HUDEP-2 (cell line): ENCODE data around the gene TSPAN19.
"Not testable (repeated sequence)": the region's sequence is repeated elsewhere in the genome, so short reads cannot be mapped to it uniquely, and the experiment has no call there.

Experiments used
- DNase-seq, 76 experiments: peaks; one replicate each; lab custom pipeline; 2025; ENCODE audit not compliant: unreplicated experiment in 76 of 76; lab: John Stamatoyannopoulos, UW

TSPAN19 gene

GRCh38 chr12:85036234-85036707 is at the start of gene TSPAN19, which contains the start of gene LRRIQ1:
Gene TSPAN19, minus strand, starts transcription at chr12:85036277. Its CDS starts 6,331 bp downstream, at chr12:85029946.
Gene LRRIQ1, plus strand, starts transcription at chr12:85036351. Its CDS starts 1,826 bp downstream, at chr12:85038177.
- DNase-seq: peak in 13 of 76 experiments; percentile 0 to 36 (median 11)

- DNase-seq: no peak
Observed at GRCh38 chr12:85085066-85085465, 49.0 kb upstream of the TSPAN19 start.

- DNase-seq: peak in 12 of 76 experiments; percentile 0 to 29 (median 4)
Observed at GRCh38 chr12:85076688-85077430, 40.8 kb upstream of the TSPAN19 start.

- no peak for DNase-seq
Observed at GRCh38 chr12:85072826-85073225, 36.7 kb upstream of the TSPAN19 start.

GRCh38 chr12:85065837-85066482 is 29.9 kb upstream of the TSPAN19 start:
- DNase-seq: no peak

GRCh38 chr12:85060916-85061315 is 24.8 kb upstream of the TSPAN19 start:
- no peak for DNase-seq

GRCh38 chr12:85059594-85059993 is 23.5 kb upstream of the TSPAN19 start:
- no peak for DNase-seq

- no peak for DNase-seq
Observed at GRCh38 chr12:85058339-85058738, 22.3 kb upstream of the TSPAN19 start.

GRCh38 chr12:85057370-85057963 is 21.4 kb upstream of the TSPAN19 start:
- DNase-seq: peak in 18 of 76 experiments; percentile 1 to 34 (median 6)

- DNase-seq: no peak
Observed at GRCh38 chr12:85043829-85044228, 7.8 kb upstream of the TSPAN19 start.

GRCh38 chr12:85041395-85041794 is 5.3 kb upstream of the TSPAN19 start:
- DNase-seq: no peak

- DNase-seq: no peak
Observed at GRCh38 chr12:85036733-85037132, 656 bp upstream of the TSPAN19 start.

GRCh38 chr12:85029456-85029855 is 6.6 kb downstream of the TSPAN19 start:
- DNase-seq: peak in 3 of 76 experiments; percentile 8 to 9 (median 9)

GRCh38 chr12:85018098-85018497 is 18.0 kb downstream of the TSPAN19 start:
- DNase-seq: no peak

- DNase-seq: no peak
Observed at GRCh38 chr12:85017618-85018017, 18.5 kb downstream of the TSPAN19 start.

GRCh38 chr12:85017133-85017532 is 18.9 kb downstream of the TSPAN19 start:
- no peak for DNase-seq

- no peak for DNase-seq
Observed at GRCh38 chr12:85016413-85016812, 19.7 kb downstream of the TSPAN19 start.

GRCh38 chr12:85007836-85008235 is 28.2 kb downstream of the TSPAN19 start:
- no peak for DNase-seq

- DNase-seq: no peak
Observed at GRCh38 chr12:85006206-85006605, 29.9 kb downstream of the TSPAN19 start.

- DNase-seq: no peak
Observed at GRCh38 chr12:85005615-85006014, 30.5 kb downstream of the TSPAN19 start.

- DNase-seq: not testable (repeated sequence)
Observed at GRCh38 chr12:85005047-85005446, 31.0 kb downstream of the TSPAN19 start.
